Endothelial cell of umbilical vein (primary cell): Measurements from ENCODE around the gene ZNF263. TPM values are rescaled to one million over a fixed set of nuclear protein-coding genes. Genes with fewer than 3 reads are reported as not detected.

Experiments
- BruUV-seq: library from RNA; stranded (reverse); fragments of 400-500 nt; replicated peaks from 2 replicates; lab custom pipeline; 2021; lab: Mats Ljungman, UMichigan
- CTCF ChIA-PET: fragments of 300-600, 350-600 bp; sonication (Branson Sonifier 250); formaldehyde crosslinking; loops from one replicate; lab custom pipeline; 2021; ENCODE audit warnings: antibody characterized with exemption, inconsistent platforms; lab: Charles Lee
- POLR2A ChIA-PET: fragments of 300-600, 350-600 bp; sonication (Branson Sonifier 250); formaldehyde crosslinking; loops from one replicate; lab custom pipeline; 2021; ENCODE audit warnings: antibody characterized with exemption, inconsistent platforms; lab: Charles Lee
- DNase-seq: peaks from one replicate; pipeline ENCODE4 v3.0.0-alpha.2; 2011; ENCODE audit warnings: low read depth, low spot score
- FAIRE-seq: peaks from 2 replicates; lab custom pipeline; 2011; peaks lifted over from hg19 to GRCh38; lab: Jason Lieb, UNC
- H2AFZ ChIP-seq: 2 replicates; pipeline ENCODE4 v1.6.0; 2012; ENCODE audit warnings: low read depth, low read length, control low read depth, inconsistent platforms
- H3K27ac ChIP-seq: 2 replicates; pipeline ENCODE4 v1.5.1; 2011; ENCODE audit warnings: low read depth, mild to moderate bottlenecking, control low read depth, low read length, moderate library complexity; ENCODE audit not compliant: insufficient read depth
- H3K27me3 ChIP-seq, 2 experiments: 2 replicates each; pipeline versions ENCODE4 v1.6.0 to v1.6.1; 2011; ENCODE audit warnings: low read length in 2 of 2, mixed read lengths in 1 of 2; ENCODE audit not compliant: control insufficient read depth in 2 of 2, insufficient read depth in 2 of 2
- H3K36me3 ChIP-seq, 2 experiments: 2 replicates in 1 of 2; 3 replicates in 1 of 2; pipeline ENCODE4 v1.5.1; 2011; ENCODE audit warnings: low read length in 2 of 2, mild to moderate bottlenecking in 1 of 2, moderate library complexity in 1 of 2; ENCODE audit not compliant: control insufficient read depth in 2 of 2, insufficient read depth in 2 of 2; ENCODE audit errors: extremely low read depth in 1 of 2
- H3K4me1 ChIP-seq: 3 replicates; pipeline ENCODE4 v1.5.1; 2011; ENCODE audit warnings: mild to moderate bottlenecking, low read length; ENCODE audit not compliant: control insufficient read depth, insufficient read depth; ENCODE audit errors: extremely low read depth
- H3K4me2 ChIP-seq: 2 replicates; pipeline ENCODE4 v1.6.1; 2011; ENCODE audit warnings: low read length, control low read depth, mixed read lengths; ENCODE audit not compliant: insufficient read depth
- H3K4me3 ChIP-seq, 3 experiments: fragments of 200-600 bp in 1 of 3; sonication (generic), shearing (Covaris generic) in 1 of 3; replicated peaks in 1 of 3; 2 replicates each; pipeline ENCODE4 v1.5.1; 2011 to 2016; ENCODE audit warnings: control low read depth in 3 of 3, low read length in 3 of 3, mild to moderate bottlenecking in 2 of 3, inconsistent platforms in 1 of 3, low read depth in 1 of 3, moderate library complexity in 1 of 3; ENCODE audit not compliant: insufficient read depth in 1 of 3
- H3K79me2 ChIP-seq: 2 replicates; pipeline ENCODE4 v1.6.0; 2012; ENCODE audit warnings: low read length, inconsistent platforms; ENCODE audit not compliant: control insufficient read depth, insufficient read depth
- H3K9ac ChIP-seq: replicated peaks from 2 replicates; pipeline ENCODE3; 2011; ENCODE audit warnings: low read length, control low read depth; ENCODE audit not compliant: insufficient read depth; ENCODE audit errors: extremely low read depth
- H3K9me1 ChIP-seq: replicated peaks from 3 replicates; pipeline ENCODE4 v1.6.0; 2011; ENCODE audit warnings: mild to moderate bottlenecking, low read length; ENCODE audit not compliant: control insufficient read depth, insufficient read depth; ENCODE audit errors: extremely low read depth
- H3K9me3 ChIP-seq: replicated peaks from 2 replicates; pipeline ENCODE4 v1.5.1; 2012; ENCODE audit warnings: low read length, inconsistent platforms; ENCODE audit not compliant: control insufficient read depth, insufficient read depth
- H4K20me1 ChIP-seq: replicated peaks from 2 replicates; pipeline ENCODE3; 2011; ENCODE audit warnings: mild to moderate bottlenecking, low read length; ENCODE audit not compliant: control insufficient read depth, insufficient read depth; ENCODE audit errors: extremely low read depth
- EZH2 ChIP-seq: IDR thresholded peaks from 2 replicates; pipeline ENCODE4 v1.6.1; 2012; ENCODE audit warnings: borderline replicate concordance, low read depth, mild to moderate bottlenecking, moderate library complexity, low read length, inconsistent platforms; ENCODE audit not compliant: severe bottlenecking
- FOS ChIP-seq: IDR thresholded peaks from 2 replicates; pipeline ENCODE4 v1.6.1; 2011; ENCODE audit warnings: mild to moderate bottlenecking, low read length, moderate library complexity, borderline replicate concordance; ENCODE audit not compliant: insufficient read depth
- GATA2 ChIP-seq: IDR thresholded peaks from 2 replicates; pipeline ENCODE4 v1.7.0; 2011; ENCODE audit warnings: low read depth, mild to moderate bottlenecking, moderate library complexity, mixed read lengths, low read length; ENCODE audit not compliant: insufficient read length, insufficient read depth
- JUN ChIP-seq: IDR thresholded peaks from 2 replicates; pipeline ENCODE4 v1.6.1; 2011; ENCODE audit warnings: borderline replicate concordance, low read depth; ENCODE audit not compliant: insufficient read length, insufficient read depth
- MYC ChIP-seq: IDR thresholded peaks from one replicate; pipeline ENCODE4 v1.6.1; 2011; ENCODE audit warnings: mild to moderate bottlenecking, low read depth, low read length
- POLR2A ChIP-seq: IDR thresholded peaks from 2 replicates; pipeline ENCODE4 v1.6.1; 2012; ENCODE audit warnings: low read depth, mild to moderate bottlenecking, control low read depth, low read length
- POLR2AphosphoS5 ChIP-seq: IDR thresholded peaks from 2 replicates; pipeline ENCODE4 v1.6.1; 2012; ENCODE audit warnings: low read depth, mild to moderate bottlenecking, control low read depth, low read length, moderate library complexity; ENCODE audit not compliant: insufficient read depth
- dilution Hi-C: fragments of 300-500 bp; cut with MboI; formaldehyde crosslinking; loops from one replicate; pipeline ENCODE4 v1.15.0; 2019; ENCODE audit warnings: low sequenced_read_pairs; ENCODE audit not compliant: extremely low pct_ligation_motif_present
- intact Hi-C: fragments of 100-400 bp; cut with micrococcal nuclease; formaldehyde crosslinking; loops from one replicate; pipeline ENCODE4 v1.10.0; 2022
- polyA plus RNA-seq, 4 experiments: library from polyadenylated mRNA; depleted of rRNA in 3 of 4; stranded (reverse) in 3 of 4; unstranded in 1 of 4; fragments of >200 nt; gene quantifications; 2 replicates each; pipeline versions ENCODE4 v1.2.1 to v1.2.3, GENCODE V29; 2011 to 2012; ENCODE audit warnings: missing spikeins in 1 of 4
- total RNA-seq: library from RNA; stranded (reverse); gene quantifications from 2 replicates; pipeline ENCODE4 v1.2.3, GENCODE V29; 2021
- TF ChIP-seq, protein P1 (sequence below), 2 donors: IDR thresholded peaks; 1 replicate in 1 of 2; 2 replicates in 1 of 2; pipeline ENCODE4 v1.5.1; 2011; ENCODE audit warnings: low read length in 2 of 2, mild to moderate bottlenecking in 2 of 2, moderate library complexity in 2 of 2, control low read depth in 1 of 2, inconsistent platforms in 1 of 2, low read depth in 1 of 2; ENCODE audit not compliant: insufficient read depth in 1 of 2; ENCODE audit errors: extremely low read depth in 1 of 2
- TF ChIP-seq, protein P2 (sequence below): IDR thresholded peaks from 2 replicates; pipeline ENCODE4 v1.6.1; 2011; ENCODE audit not compliant: insufficient read depth, insufficient read length

Gene ZNF263
- total and polyA plus RNA-seq, 2 donors (not counting 3 experiments of a cell fraction or from before 2014, with no cell fraction given): 10.9 to 20.8 TPM

DNA sequence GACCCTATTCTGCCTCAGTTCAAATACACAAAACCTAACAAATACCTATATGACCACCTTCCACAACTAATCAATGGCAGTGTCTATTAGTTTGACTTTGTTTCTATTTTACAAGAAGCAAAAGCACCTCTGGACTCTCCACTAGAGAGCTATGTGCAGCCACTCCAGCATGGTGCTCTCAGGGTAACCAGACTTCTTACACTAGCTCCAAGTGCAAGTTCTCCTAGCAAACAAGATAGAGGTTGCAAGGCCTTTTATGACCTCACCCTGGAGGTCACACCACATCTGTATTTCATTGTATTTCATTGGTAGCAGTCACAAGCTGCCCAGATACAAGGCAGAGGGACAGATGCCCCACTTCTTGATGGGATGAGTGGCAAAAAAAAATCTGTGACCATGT is 8.3 kb upstream of the ZNF263 start:
- no peak overlapping the region for H3K4me3 ChIP-seq
- TF ChIP-seq EZH2: no peak
- TF ChIP-seq MYC: no peak
- TF ChIP-seq POLR2A: no peak
- TF ChIP-seq, protein P1, sequence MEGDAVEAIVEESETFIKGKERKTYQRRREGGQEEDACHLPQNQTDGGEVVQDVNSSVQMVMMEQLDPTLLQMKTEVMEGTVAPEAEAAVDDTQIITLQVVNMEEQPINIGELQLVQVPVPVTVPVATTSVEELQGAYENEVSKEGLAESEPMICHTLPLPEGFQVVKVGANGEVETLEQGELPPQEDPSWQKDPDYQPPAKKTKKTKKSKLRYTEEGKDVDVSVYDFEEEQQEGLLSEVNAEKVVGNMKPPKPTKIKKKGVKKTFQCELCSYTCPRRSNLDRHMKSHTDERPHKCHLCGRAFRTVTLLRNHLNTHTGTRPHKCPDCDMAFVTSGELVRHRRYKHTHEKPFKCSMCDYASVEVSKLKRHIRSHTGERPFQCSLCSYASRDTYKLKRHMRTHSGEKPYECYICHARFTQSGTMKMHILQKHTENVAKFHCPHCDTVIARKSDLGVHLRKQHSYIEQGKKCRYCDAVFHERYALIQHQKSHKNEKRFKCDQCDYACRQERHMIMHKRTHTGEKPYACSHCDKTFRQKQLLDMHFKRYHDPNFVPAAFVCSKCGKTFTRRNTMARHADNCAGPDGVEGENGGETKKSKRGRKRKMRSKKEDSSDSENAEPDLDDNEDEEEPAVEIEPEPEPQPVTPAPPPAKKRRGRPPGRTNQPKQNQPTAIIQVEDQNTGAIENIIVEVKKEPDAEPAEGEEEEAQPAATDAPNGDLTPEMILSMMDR (IDR thresholded peaks at IDR 0.05; ENCODE audit: extremely low read depth in 1 of 2, insufficient read depth in 1 of 2, low read depth in 1 of 2, low read length in 2 of 2): no peak
- no peak for TF ChIP-seq POLR2AphosphoS5
- no peak for TF ChIP-seq FOS
- no peak for TF ChIP-seq GATA2
- TF ChIP-seq JUN: no peak
- TF ChIP-seq, protein P2, sequence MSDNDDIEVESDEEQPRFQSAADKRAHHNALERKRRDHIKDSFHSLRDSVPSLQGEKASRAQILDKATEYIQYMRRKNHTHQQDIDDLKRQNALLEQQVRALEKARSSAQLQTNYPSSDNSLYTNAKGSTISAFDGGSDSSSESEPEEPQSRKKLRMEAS: no peak
- no peak overlapping the region for H3K27ac ChIP-seq
- H3K36me3 ChIP-seq: no peaks in the 10 kb centered on the region
- no peaks in the 10 kb centered on the region for H4K20me1 ChIP-seq
- no peaks in the 10 kb centered on the region for H3K4me1 ChIP-seq
- H3K9me1 ChIP-seq: no peaks in the 10 kb centered on the region
- no peak overlapping the region for H3K9ac ChIP-seq
- no peaks in the 10 kb centered on the region for H3K9me3 ChIP-seq
- BruUV-seq: no TSS peak
- CTCF ChIA-PET: interaction anchor here (1.1 kb wide), 1 partner anchor 11 kb away, joined by 3 read pairs; no protein-coding TSS in a partner anchor
- peaks cover 19 to 26% of the 10 kb centered on the region in 2 experiments for H3K27me3 ChIP-seq
- dilution Hi-C loops: no loop called here
- FAIRE-seq (no peak), DNase-seq (no peak)
- intact Hi-C loops: no loop called here
- no peak overlapping the region for H2AFZ ChIP-seq
- POLR2A ChIA-PET: no interaction called here
- H3K79me2 ChIP-seq: no peaks in the 10 kb centered on the region
- no peak overlapping the region for H3K4me2 ChIP-seq
